Measurements from ENCODE around the gene VPS13A. TPM values are rescaled to one million over a fixed set of nuclear protein-coding genes. Genes with fewer than 3 reads are reported as not detected.

The VPS13A gene
- total and polyA plus RNA-seq, 5 donors = 18.7 to 47.2 (median 43.2) TPM

GRCh38 chr9:77188242-77188641 lies 10.9 kb downstream of the VPS13A start:
- Histone ChIP-seq H3K4me1 (ENCODE audit: control insufficient read depth, insufficient read depth, low read length) (no peaks in the 10 kb centered on the region), H3K4me3 (ENCODE audit: low read length) (no peak overlapping the region), H3K9me3 (ENCODE audit: control insufficient read depth, low read length) (no peaks in the 10 kb centered on the region), H3K27me3 (ENCODE audit: control insufficient read depth, insufficient read depth) (no peaks in the 10 kb centered on the region), H3K27ac (ENCODE audit: low read length) (no peak overlapping the region)
- intact Hi-C loops (cut with DNase I) = no loop called here
- 98% methylated on average over 3 of the region's 3 CpGs for WGBS
- ATAC-seq (no peak), DNase-seq (no peak)

GRCh38 chr9:77194423-77194822 lies 17.1 kb downstream of the VPS13A start:
- ATAC-seq (no peak), DNase-seq (no peak)
- 93% methylated on average over 2 of the region's 2 CpGs for WGBS
- Histone ChIP-seq H3K27me3 (ENCODE audit: control insufficient read depth, insufficient read depth) (no peaks in the 10 kb centered on the region), H3K4me3 (ENCODE audit: low read length) (no peak overlapping the region), H3K27ac (ENCODE audit: low read length) (no peak overlapping the region), H3K4me1 (ENCODE audit: control insufficient read depth, insufficient read depth, low read length) (no peaks in the 10 kb centered on the region), H3K9me3 (ENCODE audit: control insufficient read depth, low read length) (no peaks in the 10 kb centered on the region)
- intact Hi-C loops (cut with DNase I) = no loop called here

DNA sequence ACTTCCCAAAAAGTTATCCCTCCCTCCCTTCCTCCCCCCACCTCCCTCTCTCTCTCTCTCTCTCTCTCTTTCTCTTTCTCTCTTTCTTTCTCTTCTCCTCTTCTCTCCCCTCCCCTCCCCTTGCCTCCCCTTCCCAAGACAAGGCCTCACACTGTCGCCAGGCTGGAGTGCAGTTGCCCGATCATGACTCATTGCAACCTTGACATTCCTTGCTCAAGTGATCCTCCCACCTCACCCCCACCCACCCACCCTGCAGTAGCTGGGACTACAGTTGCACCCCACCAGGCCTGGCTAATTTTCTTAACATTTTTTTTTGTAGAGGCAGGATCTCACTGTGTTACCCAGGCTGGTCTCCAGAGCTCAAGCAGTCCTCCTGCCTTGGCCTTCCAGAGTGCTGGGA lies 32.8 kb downstream of the VPS13A start:
- WGBS = 81% methylated on average over 2 of the region's 2 CpGs
- Histone ChIP-seq H3K27ac (ENCODE audit: low read length) (no peak overlapping the region), H3K9me3 (ENCODE audit: control insufficient read depth, low read length) (no peaks in the 10 kb centered on the region), H3K4me3 (ENCODE audit: low read length) (no peak overlapping the region), H3K4me1 (ENCODE audit: control insufficient read depth, insufficient read depth, low read length) (no peaks in the 10 kb centered on the region), H3K27me3 (ENCODE audit: control insufficient read depth, insufficient read depth) (no peaks in the 10 kb centered on the region)
- DNase-seq (no peak), ATAC-seq (no peak)
- intact Hi-C loops (cut with DNase I) = no loop called here

DNA sequence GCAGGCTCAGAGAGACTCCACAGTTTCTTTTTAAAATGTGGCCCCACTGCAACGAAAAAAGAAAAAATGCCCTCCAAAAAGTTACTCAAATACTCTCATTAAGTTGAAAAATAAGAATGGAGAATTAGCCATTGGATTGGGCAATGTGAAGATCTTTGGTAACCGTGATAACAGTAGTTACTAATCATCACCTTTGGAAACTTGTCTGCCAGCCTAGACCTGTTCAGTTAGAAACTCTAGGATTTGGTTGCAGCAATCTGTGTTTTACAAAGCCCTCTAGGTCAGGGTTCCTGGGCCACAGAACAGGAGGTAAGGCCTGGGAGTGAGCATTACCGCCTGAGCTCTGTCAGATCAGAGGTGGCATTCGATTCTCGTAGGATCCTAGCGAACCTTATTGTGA lies 34.2 kb downstream of the VPS13A start:
- Histone ChIP-seq H3K4me1 (ENCODE audit: control insufficient read depth, insufficient read depth, low read length) (no peaks in the 10 kb centered on the region), H3K27me3 (ENCODE audit: control insufficient read depth, insufficient read depth) (no peaks in the 10 kb centered on the region), H3K9me3 (ENCODE audit: control insufficient read depth, low read length) (no peaks in the 10 kb centered on the region), H3K4me3 (ENCODE audit: low read length) (no peak overlapping the region), H3K27ac (ENCODE audit: low read length) (no peak overlapping the region)
- intact Hi-C loops (cut with DNase I) = no loop called here
- DNase-seq (no peak), ATAC-seq (no peak)
- whole genome bisulfite sequencing = 95% methylated on average over 6 of the region's 6 CpGs

- no peaks in the 10 kb centered on the region for H3K4me1 ChIP-seq (ENCODE audit: control insufficient read depth, insufficient read depth, low read length)
Measured at GRCh38 chr9:77212801-77213200, 35.5 kb downstream of the VPS13A start.

DNA sequence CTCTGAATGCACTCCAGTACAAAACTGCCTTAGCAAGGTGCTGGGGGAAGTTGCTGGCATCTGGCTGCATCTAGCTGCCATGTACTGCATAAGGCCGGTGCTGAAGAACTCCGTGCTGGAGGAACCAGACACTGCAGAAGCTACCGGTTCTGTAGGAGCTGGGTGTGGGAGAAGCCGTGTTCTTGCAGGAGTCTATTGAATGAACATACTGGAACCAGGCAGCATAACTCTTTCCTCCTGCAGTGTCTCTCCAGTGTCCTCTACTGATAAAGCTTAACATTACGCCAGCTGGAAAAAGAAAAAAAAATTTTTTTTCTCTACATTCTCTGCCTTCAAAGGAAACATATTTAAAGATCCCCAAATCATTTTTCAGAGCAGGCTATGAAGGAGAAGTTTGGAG lies 38.5 kb downstream of the VPS13A start:
- ATAC-seq (peak in 1 of 2 donors; percentile 52), DNase-seq (no peak)
- 64% methylated on average over 5 of the region's 5 CpGs for WGBS
- intact Hi-C loops (cut with DNase I) = no loop called here
- no peak overlapping the region for H3K4me3 ChIP-seq (ENCODE audit: low read length)
- H3K27me3 ChIP-seq (ENCODE audit: control insufficient read depth, insufficient read depth) = no peaks in the 10 kb centered on the region
- H3K27ac ChIP-seq (ENCODE audit: low read length) = no peak overlapping the region
- H3K4me1 ChIP-seq (ENCODE audit: control insufficient read depth, insufficient read depth, low read length) = no peaks in the 10 kb centered on the region
- no peaks in the 10 kb centered on the region for H3K9me3 ChIP-seq (ENCODE audit: control insufficient read depth, low read length)

More at GRCh38 chr9:77212801-77213200, 35.5 kb downstream of the VPS13A start:
- DNase-seq (no peak), ATAC-seq (no peak)
- H3K4me3 ChIP-seq (ENCODE audit: low read length) = no peak overlapping the region
- H3K27me3 ChIP-seq (ENCODE audit: control insufficient read depth, insufficient read depth) = no peaks in the 10 kb centered on the region
- no peaks in the 10 kb centered on the region for H3K9me3 ChIP-seq (ENCODE audit: control insufficient read depth, low read length)
- intact Hi-C loops (cut with DNase I) = no loop called here
- 92% methylated on average over 1 of the region's 1 CpG for WGBS
- H3K27ac ChIP-seq (ENCODE audit: low read length) = no peak overlapping the region

DNA sequence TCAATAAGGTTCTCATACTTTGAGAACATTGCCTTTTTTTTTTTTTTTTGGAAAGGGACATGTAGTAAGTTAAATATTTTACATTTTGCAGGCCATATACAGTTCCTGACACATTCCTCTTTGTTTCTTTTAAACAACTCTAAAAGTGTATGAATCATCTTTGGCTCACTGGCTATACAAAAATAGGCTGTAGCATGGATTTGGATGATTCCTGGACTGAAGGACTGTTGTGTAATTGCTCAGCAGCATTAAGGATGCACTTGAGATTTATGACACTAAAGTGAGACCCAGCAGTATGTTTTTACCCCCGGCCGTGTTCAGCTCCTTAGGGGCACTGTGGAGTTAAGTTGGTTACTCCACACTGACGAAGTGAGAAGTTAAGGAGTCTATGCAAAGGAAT lies 41.3 kb downstream of the VPS13A start:
- H3K9me3 ChIP-seq (ENCODE audit: control insufficient read depth, low read length) = no peaks in the 10 kb centered on the region
- ATAC-seq (no peak), DNase-seq (no peak)
- H3K4me1 ChIP-seq (ENCODE audit: control insufficient read depth, insufficient read depth, low read length) = no peaks in the 10 kb centered on the region
- H3K27me3 ChIP-seq (ENCODE audit: control insufficient read depth, insufficient read depth) = no peaks in the 10 kb centered on the region
- WGBS = 64% methylated on average over 3 of the region's 3 CpGs
- intact Hi-C loops (cut with DNase I) = no loop called here
- H3K27ac ChIP-seq (ENCODE audit: low read length) = no peak overlapping the region
- no peak overlapping the region for H3K4me3 ChIP-seq (ENCODE audit: low read length)

GRCh38 chr9:77221431-77221830 lies 44.1 kb downstream of the VPS13A start:
- H3K9me3 ChIP-seq (ENCODE audit: control insufficient read depth, low read length) = no peaks in the 10 kb centered on the region
- ATAC-seq (no peak), DNase-seq (no peak)
- H3K27ac ChIP-seq (ENCODE audit: low read length) = no peak overlapping the region
- intact Hi-C loops (cut with DNase I) = loop anchor here in 1 of 4 donors (10.0 kb wide), 1 partner anchor 47 kb away; the partner anchor contains the start of gene VPS13A
- no peaks in the 10 kb centered on the region for H3K27me3 ChIP-seq (ENCODE audit: control insufficient read depth, insufficient read depth)
- 86% methylated on average over 3 of the region's 3 CpGs for WGBS
- no peak overlapping the region for H3K4me3 ChIP-seq (ENCODE audit: low read length)
- H3K4me1 ChIP-seq (ENCODE audit: control insufficient read depth, insufficient read depth, low read length) = no peaks in the 10 kb centered on the region

- whole genome bisulfite sequencing = 79% methylated on average over 5 of the region's 5 CpGs
- intact Hi-C loops (cut with DNase I) = loop anchor here in 2 of 4 donors (5.0 to 10.0 kb wide), 2 partner anchors 42 to 50 kb away; partner anchors contain the start of gene VPS13A (in 1 of the 2)
- Histone ChIP-seq H3K27me3 (ENCODE audit: control insufficient read depth, insufficient read depth) (no peaks in the 10 kb centered on the region), H3K9me3 (ENCODE audit: control insufficient read depth, low read length) (no peaks in the 10 kb centered on the region), H3K27ac (ENCODE audit: low read length) (no peak overlapping the region), H3K4me1 (ENCODE audit: control insufficient read depth, insufficient read depth, low read length) (no peaks in the 10 kb centered on the region), H3K4me3 (ENCODE audit: low read length) (no peak overlapping the region)
- no peak for ATAC-seq
- no peak for DNase-seq
Measured at GRCh38 chr9:77224746-77225312, 47.5 kb downstream of the VPS13A start.

DNA sequence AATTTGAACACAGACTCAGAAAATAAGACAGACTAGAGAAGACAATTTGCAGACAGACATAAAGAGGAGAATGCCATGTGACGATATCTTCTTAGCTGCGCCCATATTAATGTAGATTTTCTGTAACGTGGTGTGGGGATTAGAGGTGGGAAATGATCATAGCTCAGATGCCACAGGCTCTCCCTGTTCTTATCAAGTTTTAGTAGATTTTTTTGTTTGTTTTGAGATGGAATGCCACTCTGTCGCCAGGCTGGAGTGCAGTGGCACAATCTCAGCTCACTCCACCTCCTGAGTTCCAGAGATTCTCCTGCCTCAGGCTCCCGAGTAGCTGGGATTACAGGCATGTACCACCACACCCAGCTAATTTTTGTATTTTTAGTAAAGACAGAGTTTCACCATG lies 59.4 kb downstream of the VPS13A start:
- intact Hi-C loops (cut with DNase I) = no loop called here
- DNase-seq (no peak), ATAC-seq (no peak)
- Histone ChIP-seq H3K27me3 (ENCODE audit: control insufficient read depth, insufficient read depth) (no peaks in the 10 kb centered on the region), H3K9me3 (ENCODE audit: control insufficient read depth, low read length) (no peaks in the 10 kb centered on the region), H3K4me1 (ENCODE audit: control insufficient read depth, insufficient read depth, low read length) (no peaks in the 10 kb centered on the region), H3K4me3 (ENCODE audit: low read length) (no peak overlapping the region), H3K27ac (ENCODE audit: low read length) (no peak overlapping the region)
- 76% methylated on average over 5 of the region's 5 CpGs for WGBS

- intact Hi-C loops (cut with DNase I) = no loop called here
- no peaks in the 10 kb centered on the region for H3K4me1 ChIP-seq (ENCODE audit: control insufficient read depth, insufficient read depth, low read length)
- ATAC-seq (no peak), DNase-seq (no peak)
- 98% methylated on average over 2 of the region's 2 CpGs for WGBS
- H3K27me3 ChIP-seq (ENCODE audit: control insufficient read depth, insufficient read depth) = no peaks in the 10 kb centered on the region
- H3K9me3 ChIP-seq (ENCODE audit: control insufficient read depth, low read length) = no peaks in the 10 kb centered on the region
- no peak overlapping the region for H3K4me3 ChIP-seq (ENCODE audit: low read length)
- no peak overlapping the region for H3K27ac ChIP-seq (ENCODE audit: low read length)
Measured at GRCh38 chr9:77237896-77238295, 60.6 kb downstream of the VPS13A start.

GRCh38 chr9:77251050-77251449 lies 73.7 kb downstream of the VPS13A start:
- DNase-seq (no peak), ATAC-seq (no peak)
- no peak overlapping the region for H3K27ac ChIP-seq (ENCODE audit: low read length)
- no peaks in the 10 kb centered on the region for H3K9me3 ChIP-seq (ENCODE audit: control insufficient read depth, low read length)
- intact Hi-C loops (cut with DNase I) = no loop called here
- H3K4me3 ChIP-seq (ENCODE audit: low read length) = no peak overlapping the region
- H3K27me3 ChIP-seq (ENCODE audit: control insufficient read depth, insufficient read depth) = no peaks in the 10 kb centered on the region
- WGBS = 88% methylated on average over 1 of the region's 1 CpG
- no peaks in the 10 kb centered on the region for H3K4me1 ChIP-seq (ENCODE audit: control insufficient read depth, insufficient read depth, low read length)
